Skeletal muscle tissue (tissue), 4 donors: ENCODE measurements around the gene UBE4A. TPM values are rescaled to one million over a fixed set of nuclear protein-coding genes. Genes with fewer than 3 reads are reported as not detected.

Experiments used
- H3K27ac ChIP-seq: one replicate; pipeline ENCODE4 v1.7.0; 2013; ENCODE audit warnings: mild to moderate bottlenecking, low read depth, low read length, inconsistent platforms
- H3K27me3 ChIP-seq, 3 donors: one replicate each; pipeline ENCODE4 v1.7.0; 2013; ENCODE audit warnings: low read length in 3 of 3; ENCODE audit not compliant: control insufficient read depth in 3 of 3, insufficient read depth in 3 of 3
- H3K36me3 ChIP-seq, 3 donors: one replicate each; pipeline ENCODE4 v1.7.0; 2013; ENCODE audit warnings: low read length in 3 of 3; ENCODE audit not compliant: control insufficient read depth in 3 of 3, insufficient read depth in 3 of 3
- H3K4me1 ChIP-seq, 3 donors: one replicate each; pipeline ENCODE4 v1.7.0; 2013; ENCODE audit warnings: low read length in 3 of 3, mild to moderate bottlenecking in 3 of 3; ENCODE audit not compliant: control insufficient read depth in 3 of 3, insufficient read depth in 3 of 3
- H3K4me3 ChIP-seq, 3 donors: one replicate each; pipeline ENCODE4 v1.7.0; 2013; ENCODE audit warnings: low read length in 3 of 3
- H3K9ac ChIP-seq, 3 donors: one replicate each; pipeline ENCODE4 v1.7.0; 2013; ENCODE audit warnings: low read length in 3 of 3, mild to moderate bottlenecking in 3 of 3, moderate library complexity in 2 of 3, low read depth in 1 of 3
- H3K9me3 ChIP-seq, 3 donors: one replicate each; pipeline ENCODE4 v1.7.0; 2013; ENCODE audit warnings: low read length in 3 of 3; ENCODE audit not compliant: control insufficient read depth in 3 of 3
- total RNA-seq: library from RNA; depleted of rRNA; stranded (reverse); fragments of >200 nt; gene quantifications from one replicate; pipeline ENCODE4 v1.2.3, GENCODE V29; 2014
- donor health status: Osteomylitis.

The UBE4A gene
- total RNA-seq, 1 donor from 2014 or later: 21.4 TPM

DNA sequence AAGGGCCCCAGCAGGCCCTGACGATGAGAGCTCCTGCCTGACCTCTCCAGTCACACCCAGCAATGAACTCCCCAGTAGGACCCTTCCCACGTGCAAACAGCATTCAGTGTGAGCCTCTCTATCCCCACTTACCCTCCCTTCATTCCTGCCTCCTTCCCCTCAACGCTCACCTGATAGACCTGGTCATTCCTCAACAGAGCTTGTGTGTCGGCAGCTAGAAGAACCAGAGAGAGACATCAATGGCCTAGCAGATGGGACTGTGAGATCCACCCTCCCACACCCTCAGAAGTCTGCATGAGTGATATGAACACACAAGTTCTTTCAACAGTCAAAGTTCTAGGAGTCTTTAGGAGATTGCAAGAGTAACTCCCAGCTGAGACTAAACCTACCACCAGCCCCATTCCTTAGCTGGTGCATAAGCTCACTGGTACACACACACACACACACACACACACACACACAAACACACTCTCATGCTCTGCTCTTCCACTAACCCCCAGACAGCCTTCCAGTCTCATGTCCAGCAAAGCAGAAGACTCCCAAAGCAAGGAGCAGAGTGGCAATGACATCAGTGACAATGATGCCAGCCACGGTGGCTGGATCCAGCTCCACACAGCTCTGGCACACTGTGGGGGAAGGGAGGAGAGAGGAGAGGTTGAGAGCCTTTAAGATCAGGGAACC lies 20.0 kb upstream of the UBE4A start:
- Histone ChIP-seq H3K4me1 (no peaks in the 10 kb centered on the region), H3K27ac (no peak overlapping the region), H3K36me3 (no peaks in the 10 kb centered on the region), H3K27me3 (peaks cover 0 to 27% (median 8%) of the 10 kb centered on the region in 3 donors), H3K9ac (no peak overlapping the region), H3K9me3 (no peaks in the 10 kb centered on the region), H3K4me3 (no peak overlapping the region)

DNA sequence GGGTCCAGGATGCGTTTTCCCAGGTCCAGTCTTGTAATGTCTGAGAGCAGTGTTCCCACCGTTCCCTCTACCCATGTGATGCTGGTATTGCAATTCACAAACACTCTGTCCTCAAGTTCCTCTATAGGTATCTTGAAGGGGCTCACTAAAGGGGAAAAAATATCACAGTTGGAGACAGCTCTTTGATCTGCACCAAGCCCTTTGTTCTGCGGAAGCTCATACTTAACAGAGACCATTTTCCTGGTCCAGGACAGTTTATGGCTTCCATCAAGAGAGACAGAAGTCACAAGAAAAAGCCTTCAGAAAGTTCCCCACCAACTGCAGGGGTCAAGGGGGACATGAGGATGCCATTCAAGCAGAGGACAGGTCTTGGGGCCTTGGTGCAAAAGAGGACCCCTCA lies 19.0 kb upstream of the UBE4A start:
- Histone ChIP-seq H3K4me3 (no peak overlapping the region), H3K27me3 (peaks cover 0 to 27% (median 13%) of the 10 kb centered on the region in 3 donors), H3K9me3 (no peaks in the 10 kb centered on the region), H3K4me1 (no peaks in the 10 kb centered on the region), H3K27ac (no peak overlapping the region), H3K36me3 (no peaks in the 10 kb centered on the region), H3K9ac (no peak overlapping the region)

DNA sequence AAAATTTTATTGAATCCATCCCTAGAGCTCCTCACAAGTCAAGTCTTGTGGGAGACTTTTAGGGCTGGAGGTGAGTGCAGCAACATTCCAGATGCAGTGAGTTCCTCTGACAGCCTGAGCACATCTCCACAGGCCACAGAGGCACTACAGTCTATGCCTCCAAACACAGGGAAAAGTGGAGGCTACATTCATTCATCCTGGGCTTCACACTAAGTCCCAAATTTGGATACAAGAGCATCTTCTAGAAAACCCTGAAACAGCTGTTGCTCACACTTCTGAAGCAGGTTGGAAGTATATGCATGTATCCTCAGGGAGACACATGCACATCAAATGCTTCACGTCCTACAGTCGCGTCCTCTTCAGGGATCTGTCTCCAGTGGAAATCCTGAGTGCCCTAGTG lies 18.1 kb upstream of the UBE4A start:
- Histone ChIP-seq H3K27me3 (peaks cover 0 to 27% (median 13%) of the 10 kb centered on the region in 3 donors), H3K9ac (no peak overlapping the region), H3K9me3 (no peaks in the 10 kb centered on the region), H3K27ac (no peak overlapping the region), H3K4me3 (no peak overlapping the region), H3K36me3 (no peaks in the 10 kb centered on the region), H3K4me1 (no peaks in the 10 kb centered on the region)

DNA sequence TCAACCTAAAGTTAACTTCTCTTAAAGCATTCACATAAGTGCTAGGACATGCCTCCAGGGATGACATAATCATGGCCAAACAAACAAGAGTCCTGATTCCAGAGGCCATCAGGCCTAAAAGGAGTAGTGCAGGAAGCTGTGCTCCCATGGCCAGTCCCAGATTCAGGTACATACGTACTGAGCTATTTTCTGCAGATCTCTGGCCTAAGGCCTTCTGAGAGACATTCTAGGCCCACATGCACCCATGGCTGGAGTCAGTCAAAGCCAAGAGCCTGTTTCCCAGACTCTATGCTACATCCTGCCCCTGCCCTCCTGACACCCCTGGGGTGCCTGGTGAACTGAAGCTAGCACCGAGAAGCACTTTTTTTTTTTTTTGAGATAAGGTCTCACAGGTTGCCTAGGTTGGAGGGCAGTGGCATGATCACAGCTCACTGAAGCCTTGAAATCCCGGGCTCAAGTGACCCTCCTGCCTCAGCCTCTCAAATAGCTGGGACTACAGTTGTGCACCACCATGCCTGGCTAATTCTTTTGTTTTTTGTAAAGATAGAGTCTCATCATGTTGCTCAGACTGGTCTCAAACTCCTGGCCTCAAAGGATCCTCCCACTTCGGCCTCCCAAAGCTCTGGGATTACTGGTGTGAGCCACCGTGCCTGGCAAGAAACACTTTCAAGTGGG lies 17.4 kb upstream of the UBE4A start:
- no peaks in the 10 kb centered on the region for H3K9me3 ChIP-seq
- H3K27me3 ChIP-seq: peaks cover 0 to 27% (median 13%) of the 10 kb centered on the region in 3 donors
- H3K9ac ChIP-seq: no peak overlapping the region
- no peak overlapping the region for H3K27ac ChIP-seq
- H3K4me3 ChIP-seq: no peak overlapping the region
- no peaks in the 10 kb centered on the region for H3K36me3 ChIP-seq
- H3K4me1 ChIP-seq: no peaks in the 10 kb centered on the region

DNA sequence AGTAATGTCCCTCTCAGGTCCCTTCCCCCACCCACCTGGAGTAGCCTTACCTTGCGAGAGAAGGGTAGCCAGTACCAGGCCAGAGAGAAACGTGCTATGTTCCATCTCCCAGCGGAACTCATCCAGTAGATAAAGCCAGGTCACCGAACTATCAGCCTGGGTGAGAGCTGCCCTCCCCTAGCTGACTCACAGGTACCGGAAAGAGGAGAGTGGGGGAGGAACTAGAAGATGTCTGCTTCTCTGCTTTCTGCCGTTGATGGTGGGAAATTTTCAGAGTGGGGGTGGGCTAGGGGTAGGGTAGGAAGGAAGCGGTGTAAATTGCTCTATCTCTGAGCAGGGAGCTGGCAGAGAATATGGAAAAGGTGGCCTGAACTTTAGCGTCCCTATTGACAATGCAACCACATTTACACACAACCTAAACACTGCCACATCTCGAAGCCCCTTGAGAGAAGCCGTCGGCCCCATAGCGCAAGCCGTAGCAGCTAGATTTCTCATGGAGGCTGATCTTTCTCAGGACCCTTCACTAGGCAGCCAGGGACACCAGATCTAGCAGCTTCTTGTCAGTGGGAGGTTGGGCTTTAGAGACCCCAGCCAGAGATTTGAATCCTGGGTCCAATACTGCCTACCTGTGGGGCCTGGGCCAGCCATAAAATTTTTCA lies 16.8 kb upstream of the UBE4A start, which contains the start of gene CD3D:
TSS of gene CD3D (minus strand) at position 203 of the 659 bp plus-strand sequence. CDS start at position 105, 98 bp downstream.
- Histone ChIP-seq H3K27me3 (peaks cover 0 to 27% (median 13%) of the 10 kb centered on the region in 3 donors), H3K9me3 (no peaks in the 10 kb centered on the region), H3K27ac (no peak within 1 kb of the TSS), H3K9ac (no peak within 1 kb of the TSS), H3K4me3 (no peak within 1 kb of the TSS), H3K4me1 (no peaks in the 10 kb centered on the region), H3K36me3 (no peaks in the 10 kb centered on the region)

DNA sequence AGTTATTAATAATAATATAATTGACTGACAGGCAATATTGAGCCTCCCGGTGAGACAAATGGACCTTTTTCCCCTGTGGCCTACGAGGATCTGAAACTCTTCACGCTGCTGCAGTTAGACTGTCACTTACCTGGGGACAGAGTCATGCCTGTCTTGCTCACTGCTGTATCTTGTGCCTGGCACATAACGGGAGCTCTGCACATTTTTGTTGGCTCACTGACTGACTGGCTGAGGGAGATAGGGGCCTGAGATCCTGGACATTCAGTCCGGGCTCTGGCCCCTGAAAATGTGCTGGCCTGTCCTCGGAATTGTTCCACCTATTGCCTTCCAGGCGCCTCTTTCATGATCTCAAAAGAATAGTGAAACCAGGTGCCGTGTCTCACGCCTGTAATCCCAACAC lies 16.2 kb upstream of the UBE4A start:
- Histone ChIP-seq H3K36me3 (no peaks in the 10 kb centered on the region), H3K27ac (no peak overlapping the region), H3K4me3 (no peak overlapping the region), H3K9ac (no peak overlapping the region), H3K27me3 (peaks cover 0 to 23% (median 13%) of the 10 kb centered on the region in 3 donors), H3K9me3 (no peaks in the 10 kb centered on the region), H3K4me1 (no peaks in the 10 kb centered on the region)

DNA sequence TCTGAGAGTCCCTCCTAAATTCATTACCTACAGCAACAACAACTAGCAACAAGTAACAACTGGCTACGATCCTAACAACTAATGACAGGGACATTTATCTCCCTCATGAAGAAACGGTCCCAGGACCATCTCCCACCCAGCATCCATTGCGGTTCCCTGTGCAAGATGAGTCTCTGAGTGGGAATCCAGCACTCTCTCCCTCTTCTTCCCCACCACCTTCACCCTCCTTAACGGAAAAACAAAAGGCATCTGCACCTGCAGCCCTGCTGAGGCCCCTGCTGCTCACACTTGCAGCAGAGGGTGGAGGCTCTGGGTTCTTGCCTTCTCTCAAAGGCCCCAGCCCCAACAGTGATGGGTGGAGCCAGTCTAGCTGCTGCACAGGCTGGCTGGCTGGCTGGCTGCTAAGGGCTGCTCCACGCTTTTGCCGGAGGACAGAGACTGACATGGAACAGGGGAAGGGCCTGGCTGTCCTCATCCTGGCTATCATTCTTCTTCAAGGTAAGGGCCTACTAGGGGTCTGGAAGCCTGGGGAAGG lies 15.4 kb upstream of the UBE4A start, which contains the start of gene CD3G:
TSS of gene CD3G (plus strand) at position 364 of the 535 bp plus-strand sequence. CDS start at position 444, 80 bp downstream.
- Histone ChIP-seq H3K9me3 (no peaks in the 10 kb centered on the region), H3K27me3 (peaks cover 0 to 22% (median 13%) of the 10 kb centered on the region in 3 donors), H3K36me3 (no peaks in the 10 kb centered on the region), H3K4me3 (no peak within 1 kb of the TSS), H3K4me1 (no peaks in the 10 kb centered on the region), H3K27ac (no peak within 1 kb of the TSS), H3K9ac (no peak within 1 kb of the TSS)

DNA sequence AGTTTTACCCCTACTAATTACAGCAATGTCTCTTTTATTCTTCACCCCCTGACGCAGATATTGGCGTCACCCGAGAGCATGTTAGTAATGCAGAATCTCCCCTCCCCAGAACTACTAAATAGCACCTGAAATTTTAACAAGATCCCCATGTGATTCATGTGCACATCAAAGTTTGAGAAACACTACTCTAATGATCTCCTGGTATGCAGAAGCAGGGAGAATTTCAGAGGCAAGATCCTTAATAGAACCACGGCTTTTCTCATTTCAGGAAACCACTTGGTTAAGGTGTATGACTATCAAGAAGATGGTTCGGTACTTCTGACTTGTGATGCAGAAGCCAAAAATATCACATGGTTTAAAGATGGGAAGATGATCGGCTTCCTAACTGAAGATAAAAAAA lies 9.9 kb upstream of the UBE4A start:
- no peaks in the 10 kb centered on the region for H3K4me1 ChIP-seq
- H3K9me3 ChIP-seq: no peaks in the 10 kb centered on the region
- no peak overlapping the region for H3K4me3 ChIP-seq
- peaks cover 3 to 15% (median 11%) of the 10 kb centered on the region in 3 donors for H3K27me3 ChIP-seq
- no peak overlapping the region for H3K27ac ChIP-seq
- H3K9ac ChIP-seq: no peak overlapping the region
- no peaks in the 10 kb centered on the region for H3K36me3 ChIP-seq

DNA sequence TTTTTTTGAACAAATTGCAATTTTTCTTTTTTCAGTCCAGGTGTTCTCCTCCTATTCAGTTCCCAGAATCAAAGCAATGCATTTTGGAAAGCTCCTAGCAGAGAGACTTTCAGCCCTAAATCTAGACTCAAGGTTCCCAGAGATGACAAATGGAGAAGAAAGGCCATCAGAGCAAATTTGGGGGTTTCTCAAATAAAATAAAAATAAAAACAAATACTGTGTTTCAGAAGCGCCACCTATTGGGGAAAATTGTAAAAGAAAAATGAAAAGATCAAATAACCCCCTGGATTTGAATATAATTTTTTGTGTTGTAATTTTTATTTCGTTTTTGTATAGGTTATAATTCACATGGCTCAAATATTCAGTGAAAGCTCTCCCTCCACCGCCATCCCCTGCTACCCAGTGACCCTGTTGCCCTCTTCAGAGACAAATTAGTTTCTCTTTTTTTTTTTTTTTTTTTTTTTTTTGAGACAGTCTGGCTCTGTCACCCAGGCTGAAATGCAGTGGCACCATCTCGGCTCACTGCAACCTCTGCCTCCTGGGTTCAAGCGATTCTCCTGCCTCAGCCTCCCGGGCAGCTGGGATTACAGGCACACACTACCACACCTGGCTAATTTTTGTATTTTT lies 6.2 kb upstream of the UBE4A start:
- no peak overlapping the region for H3K27ac ChIP-seq
- no peaks in the 10 kb centered on the region for H3K9me3 ChIP-seq
- H3K9ac ChIP-seq: no peak overlapping the region
- H3K27me3 ChIP-seq: peaks cover 3 to 15% (median 7%) of the 10 kb centered on the region in 3 donors
- no peaks in the 10 kb centered on the region for H3K36me3 ChIP-seq
- H3K4me1 ChIP-seq: no peaks in the 10 kb centered on the region
- no peak overlapping the region for H3K4me3 ChIP-seq
